Loucy (cell line): ENCODE data around the gene DCDC1.

ENCODE experiments used
- H2AFZ ChIP-seq: fragments of 200-600 bp; sonication (generic); 2 replicates; pipeline ENCODE4 v1.6.0; 2016; ENCODE audit warnings: antibody characterized with exemption, mild to moderate bottlenecking, low read length, moderate library complexity
- H3F3A ChIP-seq: fragments of 200-600 bp; 2 replicates; pipeline ENCODE4 v1.6.0; 2016; ENCODE audit warnings: antibody characterized with exemption, low read depth, mild to moderate bottlenecking
- H3K27me3 ChIP-seq: fragments of 200-600 bp; sonication (generic); 2 replicates; pipeline ENCODE4 v1.6.1; 2014; ENCODE audit warnings: low read length, mild to moderate bottlenecking; ENCODE audit not compliant: insufficient read depth, poor library complexity, severe bottlenecking
- H3K36me3 ChIP-seq: fragments of 200-600 bp; sonication (generic); 2 replicates; pipeline ENCODE4 v1.6.1; 2016; ENCODE audit warnings: low read length; ENCODE audit not compliant: insufficient read depth
- H3K4me1 ChIP-seq: fragments of 200-600 bp; sonication (generic); 2 replicates; pipeline ENCODE4 v1.5.1; 2014; ENCODE audit warnings: low read length, mild to moderate bottlenecking; ENCODE audit not compliant: insufficient read depth, poor library complexity, severe bottlenecking
- H3K4me2 ChIP-seq: fragments of 200-600 bp; sonication (generic); 2 replicates; pipeline ENCODE4 v1.6.0; 2014; ENCODE audit warnings: antibody characterized with exemption, low read length, low read depth, mild to moderate bottlenecking; ENCODE audit not compliant: poor library complexity, severe bottlenecking
- H3K4me3 ChIP-seq: fragments of 200-600 bp; sonication (generic); 2 replicates; pipeline ENCODE4 v1.5.1; 2014; ENCODE audit warnings: low read length, mild to moderate bottlenecking, mixed read lengths; ENCODE audit not compliant: poor library complexity, severe bottlenecking
- H3K79me2 ChIP-seq: fragments of 200-600 bp; sonication (generic); 2 replicates; pipeline ENCODE4 v1.6.1; 2014; ENCODE audit warnings: low read length; ENCODE audit not compliant: insufficient read depth
- H3K9ac ChIP-seq: fragments of 200-600 bp; sonication (generic); 2 replicates; pipeline ENCODE4 v1.6.0; 2014; ENCODE audit warnings: mild to moderate bottlenecking, low read depth, low read length, moderate library complexity; ENCODE audit not compliant: poor library complexity, severe bottlenecking
- H3K9me2 ChIP-seq: fragments of 200-600 bp; sonication (generic); replicated peaks from 2 replicates; pipeline ENCODE4 v1.6.1; 2016; ENCODE audit warnings: low read depth, low read length, mixed read lengths
- H3K9me3 ChIP-seq: fragments of 200-600 bp; sonication (generic); 2 replicates; pipeline ENCODE4 v1.6.1; 2014; ENCODE audit warnings: mild to moderate bottlenecking, antibody characterized with exemption, low read length, low read depth; ENCODE audit not compliant: insufficient read depth
- H4K20me1 ChIP-seq: fragments of 200-600 bp; sonication (generic); 2 replicates; pipeline ENCODE4 v1.6.0; 2014; ENCODE audit warnings: antibody characterized with exemption, low read length, mild to moderate bottlenecking; ENCODE audit not compliant: insufficient read depth, poor library complexity, severe bottlenecking
- CTCF ChIP-seq: fragments of 200-600 bp; sonication (generic); conservative IDR thresholded peaks from 2 replicates; pipeline ENCODE4 v1.5.1; 2014; ENCODE audit warnings: mild to moderate bottlenecking, antibody characterized with exemption, low read length
- EZH2phosphoT487 ChIP-seq: fragments of 200-600 bp; IDR thresholded peaks from 2 replicates; pipeline ENCODE4 v1.6.1; 2018; ENCODE audit warnings: antibody characterized with exemption, mild to moderate bottlenecking, moderate library complexity, borderline replicate concordance

DCDC1 gene

GRCh38 chr11:31107649-31108048, 261.9 kb downstream of the DCDC1 start:
- Histone ChIP-seq H3K4me1 (no peaks in the 10 kb centered on the region), H3K79me2 (no peaks in the 10 kb centered on the region), H3K4me3 (no peak overlapping the region), H3K36me3 (no peaks in the 10 kb centered on the region), H3K9ac (no peak overlapping the region), H2AFZ (peak overlapping the region; percentile 62), H3K9me2 (no peaks in the 10 kb centered on the region), H3K9me3 (no peaks in the 10 kb centered on the region), H4K20me1 (no peaks in the 10 kb centered on the region), H3K4me2 (no peak overlapping the region), H3K27me3 (no peaks in the 10 kb centered on the region), H3F3A (no peaks in the 10 kb centered on the region)
- TF ChIP-seq EZH2phosphoT487 (no peak), CTCF (no peak)

- Histone ChIP-seq H3K9ac (no peak overlapping the region), H3K36me3 (no peaks in the 10 kb centered on the region), H3K4me1 (no peaks in the 10 kb centered on the region), H3K79me2 (no peaks in the 10 kb centered on the region), H3K9me2 (no peaks in the 10 kb centered on the region), H3K27me3 (no peaks in the 10 kb centered on the region), H2AFZ (peak overlapping the region; percentile 62), H3K9me3 (no peaks in the 10 kb centered on the region), H3K4me2 (peak overlapping the region; percentile 14), H3F3A (no peaks in the 10 kb centered on the region), H4K20me1 (no peaks in the 10 kb centered on the region), H3K4me3 (no peak overlapping the region)
- TF ChIP-seq CTCF, result peak; percentile 87
- no peak for TF ChIP-seq EZH2phosphoT487
These were observed 262.5 kb downstream of the DCDC1 start for GRCh38 chr11:31106968-31107576.

GRCh38 chr11:31106326-31106725, 263.2 kb downstream of the DCDC1 start:
- H3K4me1 ChIP-seq, result no peaks in the 10 kb centered on the region
- no peaks in the 10 kb centered on the region for H3K9me3 ChIP-seq
- TF ChIP-seq CTCF (no peak), EZH2phosphoT487 (no peak)
- no peaks in the 10 kb centered on the region for H4K20me1 ChIP-seq
- H3K9me2 ChIP-seq, result no peaks in the 10 kb centered on the region
- H3K4me2 ChIP-seq, result no peak overlapping the region
- no peak overlapping the region for H3K9ac ChIP-seq
- no peaks in the 10 kb centered on the region for H3F3A ChIP-seq
- H3K4me3 ChIP-seq, result no peak overlapping the region
- peak overlapping the region; percentile 24; the same call in 1 of the 2 replicates for H2AFZ ChIP-seq
- H3K27me3 ChIP-seq, result no peaks in the 10 kb centered on the region
- H3K79me2 ChIP-seq, result no peaks in the 10 kb centered on the region
- H3K36me3 ChIP-seq, result no peaks in the 10 kb centered on the region
